GM12865 (cell line): ENCODE results near the gene TRIM25.
A peak's percentile ranks its signal among the peaks of the same experiment; 100 is the strongest.

Experiments used
- DNase-seq: peaks from one replicate; pipeline ENCODE4 v3.0.0; 2010; ENCODE audit warnings: low read depth
- H3K4me3 ChIP-seq: 2 replicates; pipeline ENCODE4 v1.5.1; 2011; ENCODE audit warnings: mild to moderate bottlenecking, low read depth, low read length, control low read depth
- CTCF ChIP-seq: IDR thresholded peaks from 2 replicates; pipeline ENCODE4 v1.5.1; 2011; ENCODE audit warnings: low read length, control low read depth, low read depth, inconsistent platforms; ENCODE audit not compliant: insufficient read depth; ENCODE audit errors: missing control alignments

The TRIM25 gene

GRCh38 chr17:56913867-56914580, at the start of gene TRIM25:
TSS of gene TRIM25 (minus strand) at chr17:56914049. CDS start at chr17:56913988, 61 bp downstream.
- H3K4me3 ChIP-seq: peak within 1 kb of the TSS; percentile 80
- no peak for TF ChIP-seq CTCF
- peak; percentile 95 for DNase-seq

- peak; percentile 96 for DNase-seq
- TF ChIP-seq CTCF: peak; percentile 96
- peak within 1 kb of the TSS; percentile 69 for H3K4me3 ChIP-seq
Measured at GRCh38 chr17:56960596-56961538, 47.0 kb upstream of the TRIM25 start, which contains the start of gene COIL. TSS of gene COIL (minus strand) at chr17:56961050. CDS start at chr17:56961019, 31 bp downstream.

GRCh38 chr17:56956992-56957391, 43.1 kb upstream of the TRIM25 start:
- no peak overlapping the region for H3K4me3 ChIP-seq
- TF ChIP-seq CTCF: no peak
- DNase-seq: no peak

- no peak for TF ChIP-seq CTCF
- DNase-seq: no peak
- no peak overlapping the region for H3K4me3 ChIP-seq
Measured at GRCh38 chr17:56949595-56949994, 35.7 kb upstream of the TRIM25 start.

GRCh38 chr17:56948491-56948890, 34.6 kb upstream of the TRIM25 start:
- no peak for TF ChIP-seq CTCF
- DNase-seq: no peak
- H3K4me3 ChIP-seq: no peak overlapping the region

GRCh38 chr17:56947741-56948140, 33.9 kb upstream of the TRIM25 start:
- no peak overlapping the region for H3K4me3 ChIP-seq
- DNase-seq: no peak
- TF ChIP-seq CTCF: no peak
